HS-5 (cell line): Measurements from ENCODE around the gene SPARC.

Source experiments
- DNase-seq: peaks from one replicate; pipeline ENCODE4 v3.0.0-alpha.2; 2012; ENCODE audit warnings: low read depth

SPARC gene

GRCh38 chr5:151679421-151680155 lies 7.1 kb downstream of the SPARC start:
- no peak for DNase-seq

- no peak for DNase-seq
Measured at GRCh38 chr5:151678713-151679112, 8.0 kb downstream of the SPARC start.

GRCh38 chr5:151677776-151678545 lies 8.8 kb downstream of the SPARC start:
- DNase-seq = no peak

- DNase-seq = no peak
Measured at GRCh38 chr5:151676719-151677118, 10.0 kb downstream of the SPARC start.

- DNase-seq = no peak
Measured at GRCh38 chr5:151676314-151676712, 10.4 kb downstream of the SPARC start.

- no peak for DNase-seq
Measured at GRCh38 chr5:151675611-151676313, 11.0 kb downstream of the SPARC start.

- no peak for DNase-seq
Measured at GRCh38 chr5:151674626-151675610, 11.8 kb downstream of the SPARC start.

- DNase-seq = no peak
Measured at GRCh38 chr5:151673421-151673820, 13.3 kb downstream of the SPARC start.

GRCh38 chr5:151672516-151672915 lies 14.2 kb downstream of the SPARC start:
- DNase-seq = no peak

GRCh38 chr5:151671950-151672349 lies 14.8 kb downstream of the SPARC start:
- no peak for DNase-seq

GRCh38 chr5:151670953-151671636 lies 15.6 kb downstream of the SPARC start:
- no peak for DNase-seq

GRCh38 chr5:151670083-151670686 lies 16.5 kb downstream of the SPARC start:
- DNase-seq = no peak

- no peak for DNase-seq
Measured at GRCh38 chr5:151667083-151667482, 19.6 kb downstream of the SPARC start.

- DNase-seq = no peak
Measured at GRCh38 chr5:151665613-151666012, 21.1 kb downstream of the SPARC start.

GRCh38 chr5:151664694-151665585 lies 21.8 kb downstream of the SPARC start:
- DNase-seq = no peak

GRCh38 chr5:151663617-151664293 lies 23.0 kb downstream of the SPARC start:
- no peak for DNase-seq

GRCh38 chr5:151662805-151663204 lies 23.9 kb downstream of the SPARC start:
- DNase-seq = no peak

GRCh38 chr5:151661968-151662732 lies 24.6 kb downstream of the SPARC start:
- DNase-seq = no peak
